Hematopoietic multipotent progenitor cell treated with erythropoietin and hydrocortisone succinate and interleukin-3 and kit ligand, for 4 days (in vitro differentiated cells): ENCODE results near the gene PPP3CA.
A peak's percentile ranks its signal among the peaks of the same experiment; 100 is the strongest.
"Not testable (repeated sequence)": the region's sequence is repeated elsewhere in the genome, so short reads cannot be mapped to it uniquely, and the experiment has no call there.

Source experiments
- DNase-seq: peaks from one replicate; pipeline ENCODE4 v3.0.0-alpha.2; 2015

Gene PPP3CA

GRCh38 chr4:101251261-101251660, 96.1 kb downstream of the PPP3CA start:
- DNase-seq = no peak

- no peak for DNase-seq
Measured at GRCh38 chr4:101244349-101244748, 103.0 kb downstream of the PPP3CA start.

DNA sequence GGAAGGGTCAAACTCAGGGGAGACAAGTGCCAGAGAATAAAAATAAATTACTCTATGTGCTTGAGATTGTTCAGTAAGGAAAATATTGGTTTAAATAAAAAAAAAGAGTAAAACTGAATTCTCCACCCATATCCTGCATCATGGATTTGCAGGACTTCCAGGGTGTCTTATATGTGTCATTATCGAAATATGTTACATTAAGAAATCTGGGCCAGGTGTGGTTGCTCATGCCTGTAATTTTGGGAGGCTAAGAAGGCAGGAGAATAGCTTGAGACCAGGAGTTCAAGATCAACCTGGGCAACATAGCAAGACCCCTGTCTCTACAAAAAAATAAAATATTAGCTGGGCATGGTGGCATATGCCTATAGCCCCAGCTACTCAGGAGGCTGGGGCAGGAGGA, 104.9 kb downstream of the PPP3CA start:
- no peak for DNase-seq

DNA sequence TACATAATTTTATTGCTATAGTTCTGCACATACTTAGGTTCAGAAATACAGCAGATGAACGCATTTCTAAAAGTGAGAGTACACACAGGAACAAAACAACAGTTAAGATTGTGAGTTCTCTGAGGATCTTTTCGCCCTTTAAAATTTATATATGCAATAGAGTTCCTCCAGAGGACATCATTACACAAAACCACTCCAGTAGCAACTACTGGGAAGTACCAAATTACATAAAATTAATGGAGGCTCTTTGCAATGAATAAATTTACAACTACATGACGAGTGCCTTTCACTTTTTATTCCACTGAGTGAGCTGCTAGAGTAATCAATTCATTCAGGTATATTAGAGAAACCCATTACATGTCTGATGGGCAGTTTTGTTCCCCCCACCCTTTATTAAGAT, 107.2 kb downstream of the PPP3CA start:
- no peak for DNase-seq

- DNase-seq = no peak
Measured at GRCh38 chr4:101239665-101240064, 107.7 kb downstream of the PPP3CA start.

- peak; percentile 24 for DNase-seq
Measured at GRCh38 chr4:101238706-101239105, 108.6 kb downstream of the PPP3CA start.

DNA sequence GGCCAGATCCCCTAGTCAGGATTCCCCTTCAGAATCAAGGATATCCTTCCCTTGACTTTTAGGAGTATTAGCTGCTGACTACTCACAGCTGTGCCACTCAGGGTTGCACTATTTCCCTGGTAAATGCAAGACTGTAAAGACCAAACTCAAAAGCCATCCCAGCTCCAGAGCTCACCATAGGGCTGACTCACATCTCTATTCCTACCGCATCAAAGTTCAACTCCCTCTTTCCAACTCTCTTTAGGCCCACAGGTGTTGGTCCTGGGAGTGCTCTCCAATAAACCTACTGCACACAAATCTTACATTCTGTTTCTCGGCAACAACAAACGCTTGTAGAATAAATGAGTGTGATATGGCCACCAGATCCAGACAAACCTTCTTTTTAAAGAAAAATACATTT, 109.6 kb downstream of the PPP3CA start:
- DNase-seq = no peak

DNA sequence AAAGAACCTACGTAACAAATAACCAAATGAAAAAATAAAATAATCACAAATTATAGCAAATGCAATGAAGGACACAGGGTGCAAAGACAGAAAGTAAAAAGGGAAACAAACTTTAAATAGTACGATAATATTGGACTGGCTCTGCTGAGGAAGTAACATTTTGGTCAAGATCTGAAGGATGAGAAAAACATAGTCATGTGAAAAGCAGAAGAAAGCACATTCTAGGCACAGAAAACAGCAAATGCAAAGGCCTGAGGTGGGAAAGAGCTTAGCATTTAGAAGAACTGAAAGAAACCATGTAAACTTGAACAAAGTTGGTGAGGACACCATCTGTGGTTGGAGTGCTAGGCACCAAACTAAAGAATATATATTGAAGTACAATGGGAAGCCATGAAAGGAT, 111.2 kb downstream of the PPP3CA start:
- DNase-seq = no peak

- DNase-seq = not testable (repeated sequence)
Measured at GRCh38 chr4:101234141-101234540, 113.2 kb downstream of the PPP3CA start.

- peak; percentile 23 for DNase-seq
Measured at GRCh38 chr4:101232074-101232776, 115.1 kb downstream of the PPP3CA start.

DNA sequence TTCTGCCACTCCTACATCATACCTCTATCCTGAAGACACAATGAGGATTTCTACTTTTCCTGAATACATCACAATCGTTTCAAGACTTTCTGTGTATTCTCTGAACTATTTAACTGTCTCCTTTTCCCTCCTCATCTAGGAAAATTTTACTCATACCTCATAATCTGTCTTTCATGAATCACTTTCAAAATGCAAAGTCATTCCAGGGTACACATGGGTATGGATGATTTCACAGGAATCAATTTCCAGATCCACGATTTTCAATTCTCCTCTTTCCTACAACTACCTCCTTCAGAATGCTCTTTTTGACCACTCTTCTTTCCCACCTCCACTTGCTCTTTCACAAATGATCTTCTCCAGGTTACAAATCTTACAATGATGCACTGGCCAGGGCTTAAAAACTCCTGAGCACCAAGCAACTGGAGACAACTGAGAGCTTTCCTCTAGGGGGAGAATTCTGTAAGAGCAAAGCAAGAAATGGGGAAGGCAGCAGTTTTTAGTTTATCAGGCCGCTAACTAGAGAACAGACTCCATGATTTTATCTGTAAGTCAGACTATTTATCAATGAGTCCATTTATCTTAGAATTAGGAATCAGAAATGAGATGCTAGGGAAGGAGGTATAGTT, 116.4 kb downstream of the PPP3CA start:
- DNase-seq = peak; percentile 25

DNA sequence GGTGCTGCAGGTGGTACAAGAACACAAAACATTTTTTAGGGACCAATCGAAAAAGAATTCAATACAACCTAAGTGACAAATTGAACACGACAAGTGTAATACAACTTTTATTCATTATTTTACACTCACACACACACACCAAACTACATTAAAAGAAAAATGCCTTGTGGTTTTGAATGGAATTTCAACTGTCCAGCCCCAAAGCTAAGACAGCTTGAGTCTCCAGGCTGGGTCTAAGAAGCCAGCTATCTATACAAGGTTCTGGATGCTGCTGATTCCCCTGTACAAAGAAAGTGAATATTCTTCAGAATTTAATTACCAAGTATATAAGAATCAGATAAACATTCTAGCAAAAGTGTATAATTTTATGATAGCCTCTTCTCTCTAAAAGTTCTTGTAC, 118.2 kb downstream of the PPP3CA start:
- DNase-seq = no peak

- no peak for DNase-seq
Measured at GRCh38 chr4:101227715-101228114, 119.6 kb downstream of the PPP3CA start.

DNA sequence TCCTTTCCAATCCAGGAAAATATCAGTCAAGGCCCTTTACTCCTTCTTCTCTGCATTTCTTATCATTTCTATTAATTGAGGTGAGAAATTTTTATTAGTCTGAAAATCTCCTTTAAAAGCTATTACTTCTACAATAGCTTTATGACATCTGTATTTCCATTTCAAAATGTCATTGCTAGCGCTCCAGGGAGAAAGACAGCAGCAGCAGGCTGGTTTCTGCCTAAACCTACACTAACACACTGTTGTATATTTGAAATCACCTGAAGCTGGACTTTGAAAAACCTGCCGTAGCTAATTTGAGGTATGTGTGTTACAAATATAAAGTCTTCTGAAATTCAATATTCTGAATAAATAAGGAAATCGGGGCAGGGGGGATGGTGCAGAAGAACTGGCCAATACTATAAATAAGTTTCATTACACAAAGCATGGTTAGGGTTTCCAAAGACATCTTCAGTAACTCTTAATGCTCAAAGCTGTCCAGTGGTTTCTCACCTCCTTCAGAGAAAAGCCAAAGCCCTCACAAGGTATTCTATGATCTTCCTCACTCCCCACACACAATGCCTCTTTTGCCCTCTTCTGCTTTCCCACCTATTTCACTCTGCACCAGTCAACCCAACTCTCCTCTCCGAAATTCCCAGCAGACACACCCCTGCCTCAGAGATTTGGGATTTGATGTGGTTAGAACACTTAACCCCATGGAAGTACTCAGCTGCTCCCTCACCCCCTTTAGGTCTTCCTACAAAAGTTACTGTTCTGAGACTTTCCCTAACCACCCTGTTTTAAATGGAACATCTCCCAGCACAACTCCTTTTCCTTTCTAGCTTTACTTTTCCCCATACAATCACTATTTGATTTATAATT, 122.7 kb downstream of the PPP3CA start:
- DNase-seq = no peak

- DNase-seq = no peak
Measured at GRCh38 chr4:101222156-101222845, 125.0 kb downstream of the PPP3CA start.

DNA sequence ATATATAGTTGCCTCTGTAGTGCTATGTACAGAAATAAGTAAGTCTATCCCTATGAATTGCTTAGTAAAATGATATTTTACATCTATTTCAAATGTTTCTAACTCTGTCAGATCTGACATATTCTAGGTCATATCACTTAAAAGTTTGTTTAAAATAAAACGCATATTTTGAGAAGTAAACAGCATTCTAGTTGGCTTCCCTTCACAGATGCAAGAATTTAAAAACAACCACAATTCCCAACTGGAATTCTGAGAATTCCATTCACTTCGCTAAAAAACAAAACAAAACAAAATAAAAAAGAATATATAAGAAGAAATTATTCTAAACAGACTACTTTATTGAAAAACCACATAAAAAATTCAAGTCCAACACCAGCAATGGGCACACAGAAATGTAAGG, 126.0 kb downstream of the PPP3CA start:
- DNase-seq = no peak

GRCh38 chr4:101218894-101219293, 128.4 kb downstream of the PPP3CA start:
- no peak for DNase-seq

GRCh38 chr4:101218346-101218745, 129.0 kb downstream of the PPP3CA start:
- DNase-seq = no peak

- no peak for DNase-seq
Measured at GRCh38 chr4:101217353-101218031, 129.8 kb downstream of the PPP3CA start.

DNA sequence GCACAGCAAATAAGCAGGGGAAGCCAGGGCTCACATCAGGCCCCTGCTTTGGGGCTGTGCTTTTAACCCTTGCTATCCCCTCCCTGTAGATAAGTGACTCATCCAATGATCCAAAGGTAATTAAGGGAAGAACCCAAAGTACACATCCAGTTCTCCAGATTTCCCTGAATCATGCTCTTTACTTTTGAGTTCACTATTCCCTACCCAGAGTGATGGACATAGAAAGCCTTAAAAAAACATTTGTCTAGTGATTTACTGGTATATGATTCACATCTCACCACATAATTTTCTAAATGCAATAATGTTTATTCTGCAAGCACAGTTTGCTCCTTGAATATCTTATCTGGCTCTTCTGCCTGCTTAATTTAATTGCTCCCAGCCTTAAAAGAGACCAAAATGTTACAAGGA, 136.2 kb downstream of the PPP3CA start:
- DNase-seq = no peak

DNA sequence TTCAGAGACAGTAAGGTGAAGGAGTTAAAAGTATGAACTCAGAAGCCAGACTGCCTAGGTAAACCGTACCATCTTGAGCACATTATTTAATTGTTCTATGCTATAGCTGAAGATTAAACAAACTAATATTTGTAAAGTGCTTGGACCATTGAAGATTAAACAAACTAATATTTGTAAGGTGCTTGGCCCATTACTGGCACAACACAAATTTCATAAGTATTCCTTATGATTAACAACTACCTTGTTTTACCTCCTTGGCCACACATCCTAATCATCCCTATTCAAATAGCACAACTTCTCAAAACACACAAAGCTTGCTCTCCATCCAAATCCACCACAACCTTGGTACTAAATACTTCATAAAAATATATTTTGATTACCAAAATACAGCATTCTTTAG, 137.0 kb downstream of the PPP3CA start:
- no peak for DNase-seq

DNA sequence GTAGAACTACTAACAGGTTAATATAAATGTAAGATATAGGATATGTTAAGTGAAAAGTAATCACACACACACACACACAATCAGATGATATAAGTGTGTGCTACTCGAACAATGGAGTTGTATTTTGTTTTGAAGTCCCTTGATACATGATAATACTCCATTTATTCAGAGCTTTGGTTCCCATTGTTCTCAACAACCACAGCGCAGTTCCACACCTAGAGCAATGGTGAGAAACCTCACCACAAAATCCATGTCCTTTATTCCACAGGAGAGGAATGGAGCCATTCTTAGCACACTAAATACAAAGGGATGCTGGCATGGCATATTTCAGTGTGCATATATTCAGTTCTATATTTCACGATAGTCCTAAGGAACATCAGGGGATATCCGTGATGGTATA, 139.2 kb downstream of the PPP3CA start:
- no peak for DNase-seq

DNA sequence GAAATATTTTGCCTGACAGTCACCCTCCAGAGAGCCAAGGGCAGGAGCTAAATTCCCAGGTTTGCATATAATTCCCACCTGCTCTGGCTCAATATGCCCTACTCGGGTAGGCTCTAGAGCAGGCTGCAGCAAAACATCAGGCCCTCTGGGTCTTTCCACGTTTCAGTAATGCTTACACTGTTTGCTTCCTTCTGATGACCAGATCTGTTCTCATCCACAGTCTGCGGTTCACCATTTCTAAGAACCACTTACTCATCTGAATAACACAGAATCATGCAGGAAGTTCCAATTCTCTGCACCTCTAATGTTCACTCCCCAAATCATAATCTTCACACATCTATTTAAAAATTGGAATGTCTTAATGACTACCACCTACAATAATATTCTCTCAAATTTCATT, 141.4 kb downstream of the PPP3CA start:
- DNase-seq = peak; percentile 92
